NB4 (cell line): ENCODE results near the gene PLXNA2.

Experiments used
- POLR2A ChIP-seq: IDR thresholded peaks from 2 replicates; pipeline ENCODE4 v1.6.1; 2011; ENCODE audit warnings: mild to moderate bottlenecking; ENCODE audit not compliant: insufficient read length; ENCODE audit errors: extremely low read depth
- TF ChIP-seq, protein P1 (sequence below): IDR thresholded peaks from one replicate; pipeline ENCODE4 v1.5.1; 2012; ENCODE audit warnings: low read depth, low read length
- TF ChIP-seq, protein P2 (sequence below): IDR thresholded peaks from 2 replicates; pipeline ENCODE4 v1.6.1; 2011; ENCODE audit warnings: low read depth, low read length

DNA sequence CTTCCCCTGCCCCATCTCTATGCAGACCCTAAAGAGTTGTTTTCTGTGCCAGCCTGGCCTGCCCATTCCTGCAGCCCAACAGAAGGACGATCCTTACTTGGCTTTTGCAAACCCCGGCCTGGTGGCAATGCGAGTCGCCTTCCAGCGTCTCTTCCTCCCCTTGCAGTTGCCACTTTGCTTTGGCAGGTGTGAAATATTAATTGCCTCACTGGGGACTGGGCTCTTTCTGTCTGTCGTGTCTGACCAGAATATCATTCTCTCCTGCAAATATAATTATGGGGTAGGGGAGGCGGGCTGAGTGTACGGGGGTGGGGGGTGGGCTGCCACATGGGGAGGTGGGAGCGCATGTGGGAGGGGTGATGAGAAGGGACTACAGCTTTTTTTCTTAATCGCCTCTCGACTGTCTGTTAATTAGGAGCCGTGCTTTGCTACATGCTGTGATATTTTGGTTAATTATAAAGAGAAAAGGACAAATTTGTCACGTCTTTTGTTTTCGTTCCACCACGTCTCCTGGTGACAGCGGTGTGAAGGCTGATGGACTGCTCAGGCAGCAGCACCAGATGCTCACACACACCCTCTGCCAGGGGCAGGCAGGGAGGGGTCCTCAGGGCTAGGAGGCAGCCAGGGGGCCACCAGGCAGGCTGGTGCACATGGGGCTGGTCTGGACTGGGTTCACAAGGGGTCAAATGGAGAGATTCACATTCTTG, 253.2 kb downstream of the PLXNA2 start:
- TF ChIP-seq, protein P1, sequence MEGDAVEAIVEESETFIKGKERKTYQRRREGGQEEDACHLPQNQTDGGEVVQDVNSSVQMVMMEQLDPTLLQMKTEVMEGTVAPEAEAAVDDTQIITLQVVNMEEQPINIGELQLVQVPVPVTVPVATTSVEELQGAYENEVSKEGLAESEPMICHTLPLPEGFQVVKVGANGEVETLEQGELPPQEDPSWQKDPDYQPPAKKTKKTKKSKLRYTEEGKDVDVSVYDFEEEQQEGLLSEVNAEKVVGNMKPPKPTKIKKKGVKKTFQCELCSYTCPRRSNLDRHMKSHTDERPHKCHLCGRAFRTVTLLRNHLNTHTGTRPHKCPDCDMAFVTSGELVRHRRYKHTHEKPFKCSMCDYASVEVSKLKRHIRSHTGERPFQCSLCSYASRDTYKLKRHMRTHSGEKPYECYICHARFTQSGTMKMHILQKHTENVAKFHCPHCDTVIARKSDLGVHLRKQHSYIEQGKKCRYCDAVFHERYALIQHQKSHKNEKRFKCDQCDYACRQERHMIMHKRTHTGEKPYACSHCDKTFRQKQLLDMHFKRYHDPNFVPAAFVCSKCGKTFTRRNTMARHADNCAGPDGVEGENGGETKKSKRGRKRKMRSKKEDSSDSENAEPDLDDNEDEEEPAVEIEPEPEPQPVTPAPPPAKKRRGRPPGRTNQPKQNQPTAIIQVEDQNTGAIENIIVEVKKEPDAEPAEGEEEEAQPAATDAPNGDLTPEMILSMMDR = no peak
- no peak for TF ChIP-seq POLR2A
- TF ChIP-seq, protein P2, sequence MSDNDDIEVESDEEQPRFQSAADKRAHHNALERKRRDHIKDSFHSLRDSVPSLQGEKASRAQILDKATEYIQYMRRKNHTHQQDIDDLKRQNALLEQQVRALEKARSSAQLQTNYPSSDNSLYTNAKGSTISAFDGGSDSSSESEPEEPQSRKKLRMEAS = no peak
